DND-41 (cell line): ENCODE measurements around the gene CACNA1S.

ENCODE experiments used
- ATAC-seq: fragments of 200-7000 bp; cut with Tn5 transposase; 3 replicates; pipeline ENCODE4 v1.9.1; 2021; ENCODE audit warnings: low read depth; ENCODE audit not compliant: insufficient read depth
- DNase-seq: peaks from one replicate; pipeline ENCODE4 v3.0.0-alpha.2; 2020
- H2AFZ ChIP-seq: 2 replicates; pipeline ENCODE4 v1.6.0; 2012; ENCODE audit warnings: low read depth, low read length
- H3K27ac ChIP-seq: 2 replicates; pipeline ENCODE4 v1.5.1; 2012; ENCODE audit warnings: low read length, inconsistent platforms
- H3K27me3 ChIP-seq: fragments of 200-600 bp; sonication (generic); 2 replicates; pipeline ENCODE4 v1.6.0; 2012; ENCODE audit warnings: low read length, mild to moderate bottlenecking, inconsistent platforms; ENCODE audit not compliant: insufficient read depth, poor library complexity
- H3K36me3 ChIP-seq: 2 replicates; pipeline ENCODE4 v1.5.1; 2012; ENCODE audit warnings: low read length, inconsistent platforms; ENCODE audit not compliant: insufficient read depth
- H3K4me1 ChIP-seq: 2 replicates; pipeline ENCODE4 v1.5.1; 2012; ENCODE audit warnings: mild to moderate bottlenecking, low read length; ENCODE audit not compliant: insufficient read depth
- H3K4me2 ChIP-seq: 2 replicates; pipeline ENCODE4 v1.6.0; 2012; ENCODE audit warnings: mild to moderate bottlenecking, moderate library complexity, low read length, inconsistent platforms; ENCODE audit not compliant: insufficient read depth
- H3K4me3 ChIP-seq, 2 experiments: fragments of 200-600 bp in 1 of 2; shearing (Covaris generic) in 1 of 2; 2 replicates each; pipeline ENCODE4 v1.5.1; 2012 to 2016; ENCODE audit warnings: inconsistent platforms in 2 of 2, low read length in 2 of 2, mild to moderate bottlenecking in 2 of 2, low read depth in 1 of 2, moderate library complexity in 1 of 2
- H3K79me2 ChIP-seq: 2 replicates; pipeline ENCODE4 v1.6.0; 2012; ENCODE audit warnings: low read length, inconsistent platforms; ENCODE audit not compliant: insufficient read depth
- H3K9ac ChIP-seq: 2 replicates; pipeline ENCODE4 v1.6.0; 2012; ENCODE audit warnings: low read depth, mild to moderate bottlenecking, inconsistent platforms, low read length, moderate library complexity
- H3K9me3 ChIP-seq: 2 replicates; pipeline ENCODE4 v1.5.1; 2012; ENCODE audit warnings: low read length, moderate library complexity, mild to moderate bottlenecking, inconsistent platforms; ENCODE audit not compliant: insufficient read depth, severe bottlenecking
- H4K20me1 ChIP-seq: 2 replicates; pipeline ENCODE4 v1.6.0; 2012; ENCODE audit warnings: low read length; ENCODE audit not compliant: insufficient read depth
- EZH2 ChIP-seq: IDR thresholded peaks from 3 replicates; pipeline ENCODE4 v1.6.1; 2012; ENCODE audit warnings: borderline replicate concordance, low read depth, mild to moderate bottlenecking, moderate library complexity, low read length, inconsistent platforms; ENCODE audit not compliant: severe bottlenecking
- TF ChIP-seq, protein P1 (sequence below): IDR thresholded peaks from 2 replicates; pipeline ENCODE4 v1.5.1; 2012; ENCODE audit warnings: borderline replicate concordance, low read length, moderate library complexity, mild to moderate bottlenecking; ENCODE audit not compliant: poor library complexity, severe bottlenecking; ENCODE audit errors: extremely low read depth

The CACNA1S gene

DNA sequence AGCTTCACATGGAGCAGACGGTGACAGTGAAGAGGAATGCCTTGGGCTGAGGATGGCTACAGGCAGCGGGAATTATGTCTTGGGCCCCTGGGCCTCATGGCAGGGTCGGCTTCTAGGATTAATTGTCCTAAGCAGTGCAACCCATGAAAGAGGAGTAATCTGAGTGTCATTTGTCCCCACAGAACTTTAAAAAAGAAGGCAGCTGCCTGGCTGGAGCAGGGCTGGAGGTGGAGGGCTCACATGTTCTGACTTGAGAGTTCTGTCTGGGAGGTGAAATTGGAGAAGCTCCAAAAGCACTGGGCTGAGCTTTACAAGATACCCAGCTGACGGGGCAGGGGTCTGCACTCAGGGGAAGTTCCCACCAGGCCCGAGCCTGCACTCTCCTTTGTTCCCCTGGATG is 22.6 kb downstream of the CACNA1S start:
- no peaks in the 10 kb centered on the region for H3K79me2 ChIP-seq
- H2AFZ ChIP-seq, result no peak overlapping the region
- H3K4me3 ChIP-seq, result no peak overlapping the region
- no peak for ATAC-seq
- H3K36me3 ChIP-seq, result no peaks in the 10 kb centered on the region
- no peak overlapping the region for H3K9ac ChIP-seq
- no peak for DNase-seq
- H3K9me3 ChIP-seq, result no peaks in the 10 kb centered on the region
- H3K27me3 ChIP-seq, result peaks cover 16% of the 10 kb centered on the region
- H3K4me1 ChIP-seq, result no peaks in the 10 kb centered on the region
- TF ChIP-seq, protein P1, sequence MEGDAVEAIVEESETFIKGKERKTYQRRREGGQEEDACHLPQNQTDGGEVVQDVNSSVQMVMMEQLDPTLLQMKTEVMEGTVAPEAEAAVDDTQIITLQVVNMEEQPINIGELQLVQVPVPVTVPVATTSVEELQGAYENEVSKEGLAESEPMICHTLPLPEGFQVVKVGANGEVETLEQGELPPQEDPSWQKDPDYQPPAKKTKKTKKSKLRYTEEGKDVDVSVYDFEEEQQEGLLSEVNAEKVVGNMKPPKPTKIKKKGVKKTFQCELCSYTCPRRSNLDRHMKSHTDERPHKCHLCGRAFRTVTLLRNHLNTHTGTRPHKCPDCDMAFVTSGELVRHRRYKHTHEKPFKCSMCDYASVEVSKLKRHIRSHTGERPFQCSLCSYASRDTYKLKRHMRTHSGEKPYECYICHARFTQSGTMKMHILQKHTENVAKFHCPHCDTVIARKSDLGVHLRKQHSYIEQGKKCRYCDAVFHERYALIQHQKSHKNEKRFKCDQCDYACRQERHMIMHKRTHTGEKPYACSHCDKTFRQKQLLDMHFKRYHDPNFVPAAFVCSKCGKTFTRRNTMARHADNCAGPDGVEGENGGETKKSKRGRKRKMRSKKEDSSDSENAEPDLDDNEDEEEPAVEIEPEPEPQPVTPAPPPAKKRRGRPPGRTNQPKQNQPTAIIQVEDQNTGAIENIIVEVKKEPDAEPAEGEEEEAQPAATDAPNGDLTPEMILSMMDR, result no peak
- TF ChIP-seq EZH2, result no peak
- H3K4me2 ChIP-seq, result no peak overlapping the region
- no peaks in the 10 kb centered on the region for H4K20me1 ChIP-seq
- H3K27ac ChIP-seq, result no peak overlapping the region

DNA sequence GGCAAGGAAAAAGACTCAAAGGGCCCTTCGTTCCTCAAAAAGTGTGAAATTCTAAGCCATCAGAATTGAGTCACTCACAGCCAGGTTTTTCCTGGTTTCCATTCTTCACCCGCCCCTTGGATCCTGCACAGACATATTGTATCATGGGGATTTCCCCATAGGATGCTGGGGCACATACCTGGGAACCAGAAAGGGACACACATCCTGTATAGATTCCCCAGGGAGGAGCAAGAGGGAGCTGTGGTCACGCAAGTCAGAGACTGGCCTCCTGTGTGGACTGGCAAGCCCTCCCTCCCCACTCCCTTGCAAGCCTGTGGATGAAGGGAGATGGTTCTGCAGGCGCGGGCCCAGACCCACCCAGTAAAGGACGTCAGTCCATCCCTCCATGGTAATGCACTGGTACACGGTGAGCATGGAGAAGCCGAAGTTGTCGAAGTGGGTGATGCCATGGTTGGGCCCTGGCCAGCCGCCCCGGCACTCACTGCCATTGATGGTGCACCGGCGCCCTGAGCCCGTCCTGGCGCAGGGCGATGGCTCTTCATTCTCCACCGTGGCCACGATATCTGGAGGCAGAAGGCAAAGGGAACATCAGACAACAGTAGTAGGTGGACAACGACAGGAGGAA is 23.2 kb downstream of the CACNA1S start:
- no peak overlapping the region for H3K9ac ChIP-seq
- H4K20me1 ChIP-seq, result no peaks in the 10 kb centered on the region
- no peak overlapping the region for H3K27ac ChIP-seq
- H3K27me3 ChIP-seq, result peaks cover 17% of the 10 kb centered on the region
- no peak overlapping the region for H2AFZ ChIP-seq
- H3K4me2 ChIP-seq, result no peak overlapping the region
- DNase-seq (no peak), ATAC-seq (no peak)
- no peak overlapping the region for H3K4me3 ChIP-seq
- TF ChIP-seq, protein P1, result no peak
- no peak for TF ChIP-seq EZH2
- no peaks in the 10 kb centered on the region for H3K36me3 ChIP-seq
- no peaks in the 10 kb centered on the region for H3K9me3 ChIP-seq
- H3K4me1 ChIP-seq, result no peaks in the 10 kb centered on the region
- H3K79me2 ChIP-seq, result no peaks in the 10 kb centered on the region

DNA sequence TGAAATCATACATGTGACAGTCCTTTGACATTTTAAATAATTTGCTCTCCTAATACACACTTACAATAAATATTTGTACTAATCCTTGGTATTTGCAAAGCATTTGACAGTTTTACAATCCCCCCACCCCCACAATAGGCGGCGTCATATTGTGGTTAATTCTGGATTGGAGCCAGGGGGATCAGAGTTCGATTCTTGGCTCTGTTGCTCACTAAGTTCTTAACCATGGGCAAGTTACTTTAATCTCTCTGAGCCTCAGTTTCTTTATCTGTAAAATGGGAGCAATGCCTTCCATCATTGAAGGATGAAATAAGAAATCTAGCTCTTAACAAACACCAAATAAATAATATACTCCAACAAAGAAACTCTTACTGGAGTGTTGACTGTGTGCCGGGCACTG is 23.8 kb downstream of the CACNA1S start:
- no peak overlapping the region for H3K4me2 ChIP-seq
- no peak overlapping the region for H3K27ac ChIP-seq
- H3K9ac ChIP-seq, result no peak overlapping the region
- no peak for TF ChIP-seq EZH2
- TF ChIP-seq, protein P1, result no peak
- H3K9me3 ChIP-seq, result no peaks in the 10 kb centered on the region
- ATAC-seq (no peak), DNase-seq (no peak)
- peaks cover 18% of the 10 kb centered on the region for H3K27me3 ChIP-seq
- H3K4me3 ChIP-seq, result no peak overlapping the region
- H4K20me1 ChIP-seq, result no peaks in the 10 kb centered on the region
- H3K36me3 ChIP-seq, result no peaks in the 10 kb centered on the region
- H3K79me2 ChIP-seq, result no peaks in the 10 kb centered on the region
- H3K4me1 ChIP-seq, result no peaks in the 10 kb centered on the region
- no peak overlapping the region for H2AFZ ChIP-seq
